ENCODE measurements around the gene PTGR3. TPM values are rescaled to one million over a fixed set of nuclear protein-coding genes. Genes with fewer than 3 reads are reported as not detected.

Gene PTGR3
- total RNA-seq, 2 experiments from 2014 or later, result 14.4 to 23.3 TPM

DNA sequence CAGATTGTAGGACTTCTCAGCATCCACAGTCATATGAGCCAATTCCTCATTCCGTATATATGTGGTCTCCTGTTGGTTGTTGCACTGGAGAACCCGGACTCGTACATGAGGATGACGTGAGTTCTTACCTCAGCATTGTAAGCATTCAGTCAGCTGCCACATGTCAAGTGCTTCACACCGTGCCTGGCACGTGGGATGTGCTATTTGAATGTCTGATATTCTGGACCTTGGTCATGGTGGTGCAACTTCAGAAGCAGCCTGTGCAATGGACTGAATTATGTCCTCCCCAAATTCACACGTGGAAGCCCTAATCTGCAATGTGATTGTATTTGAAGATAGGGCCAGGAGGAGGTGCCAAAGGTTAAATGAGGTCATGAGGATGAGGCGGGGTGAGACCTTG, 32.1 kb downstream of the PTGR3 start:
- intact Hi-C loops (cut with DNase I, micrococcal nuclease), result no loop called here
- peaks cover 2% of the 10 kb centered on the region for H3K4me1 Mint-ChIP-seq
- no peak overlapping the region for H3K27ac Mint-ChIP-seq
- H3K9me3 Mint-ChIP-seq (ENCODE audit: low read depth), result peaks cover 1% of the 10 kb centered on the region
- no peak for DNase-seq
- H3K36me3 Mint-ChIP-seq (ENCODE audit: low read depth), result no peaks in the 10 kb centered on the region
- CTCF ChIA-PET, result interaction anchor here (0.6 to 0.7 kb wide), 2 partner anchors 57 to 106 kb away, joined by 3 to 4 read pairs; no protein-coding TSS in a partner anchor
- no peak for ATAC-seq
- POLR2A ChIA-PET, result no interaction called here
- H3K27me3 Mint-ChIP-seq, result no peaks in the 10 kb centered on the region
- H3K4me3 Mint-ChIP-seq, result no peak overlapping the region

DNA sequence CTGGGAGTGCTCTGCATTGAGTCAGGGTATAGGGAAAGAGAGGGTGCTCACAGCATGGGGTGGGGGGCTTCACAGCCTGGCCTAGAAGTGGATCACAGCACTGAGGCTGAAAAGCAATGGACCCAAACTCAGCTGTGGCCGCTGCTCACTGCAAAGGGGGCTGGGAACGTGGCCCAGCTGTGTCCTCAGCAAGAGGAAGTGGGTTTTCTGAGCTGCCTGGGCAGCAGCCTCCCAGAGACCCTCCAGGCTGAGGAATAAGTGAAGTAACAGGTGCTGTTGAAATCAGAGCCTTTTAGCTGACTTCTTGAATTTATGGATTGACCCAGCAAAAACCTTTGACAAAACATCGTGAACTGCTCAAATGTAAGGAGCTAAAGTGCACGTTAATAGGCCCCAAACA, 35.2 kb downstream of the PTGR3 start:
- no peak overlapping the region for H3K27ac Mint-ChIP-seq
- no peak for DNase-seq
- CTCF ChIA-PET, result interaction anchor here (0.7 kb wide), 1 partner anchor 167 kb away, joined by 3 read pairs; no protein-coding TSS in a partner anchor
- H3K27me3 Mint-ChIP-seq, result no peaks in the 10 kb centered on the region
- POLR2A ChIA-PET, result no interaction called here
- no peaks in the 10 kb centered on the region for H3K9me3 Mint-ChIP-seq (ENCODE audit: low read depth)
- no peaks in the 10 kb centered on the region for H3K36me3 Mint-ChIP-seq (ENCODE audit: low read depth)
- peaks cover 2% of the 10 kb centered on the region for H3K4me1 Mint-ChIP-seq
- ATAC-seq, result no peak
- H3K4me3 Mint-ChIP-seq, result no peak overlapping the region
- intact Hi-C loops (cut with DNase I, micrococcal nuclease), result no loop called here

DNA sequence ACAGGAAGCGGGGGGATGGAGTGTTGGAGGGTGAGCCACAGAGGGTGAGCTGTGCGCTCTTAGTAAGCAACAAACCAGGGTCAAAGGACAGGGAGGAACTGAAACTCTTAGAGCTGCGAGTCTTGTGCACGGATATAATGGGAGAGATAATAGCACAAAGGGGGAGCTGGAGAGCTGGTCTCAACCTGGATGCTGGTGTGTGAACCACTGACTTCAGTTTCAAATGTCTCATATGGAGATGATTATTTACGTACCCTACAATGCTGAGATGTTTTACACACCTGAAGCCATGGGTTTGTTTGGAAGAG, 35.9 kb downstream of the PTGR3 start:
- intact Hi-C loops (cut with DNase I, micrococcal nuclease), result no loop called here
- Mint-ChIP-seq H3K4me3 (no peak overlapping the region), H3K27ac (no peak overlapping the region), H3K36me3 (ENCODE audit: low read depth) (no peaks in the 10 kb centered on the region), H3K27me3 (no peaks in the 10 kb centered on the region), H3K4me1 (peaks cover 2% of the 10 kb centered on the region), H3K9me3 (ENCODE audit: low read depth) (no peaks in the 10 kb centered on the region)
- ATAC-seq (no peak), DNase-seq (no peak)
- ChIA-PET POLR2A (no interaction called here), CTCF (no interaction called here)

DNA sequence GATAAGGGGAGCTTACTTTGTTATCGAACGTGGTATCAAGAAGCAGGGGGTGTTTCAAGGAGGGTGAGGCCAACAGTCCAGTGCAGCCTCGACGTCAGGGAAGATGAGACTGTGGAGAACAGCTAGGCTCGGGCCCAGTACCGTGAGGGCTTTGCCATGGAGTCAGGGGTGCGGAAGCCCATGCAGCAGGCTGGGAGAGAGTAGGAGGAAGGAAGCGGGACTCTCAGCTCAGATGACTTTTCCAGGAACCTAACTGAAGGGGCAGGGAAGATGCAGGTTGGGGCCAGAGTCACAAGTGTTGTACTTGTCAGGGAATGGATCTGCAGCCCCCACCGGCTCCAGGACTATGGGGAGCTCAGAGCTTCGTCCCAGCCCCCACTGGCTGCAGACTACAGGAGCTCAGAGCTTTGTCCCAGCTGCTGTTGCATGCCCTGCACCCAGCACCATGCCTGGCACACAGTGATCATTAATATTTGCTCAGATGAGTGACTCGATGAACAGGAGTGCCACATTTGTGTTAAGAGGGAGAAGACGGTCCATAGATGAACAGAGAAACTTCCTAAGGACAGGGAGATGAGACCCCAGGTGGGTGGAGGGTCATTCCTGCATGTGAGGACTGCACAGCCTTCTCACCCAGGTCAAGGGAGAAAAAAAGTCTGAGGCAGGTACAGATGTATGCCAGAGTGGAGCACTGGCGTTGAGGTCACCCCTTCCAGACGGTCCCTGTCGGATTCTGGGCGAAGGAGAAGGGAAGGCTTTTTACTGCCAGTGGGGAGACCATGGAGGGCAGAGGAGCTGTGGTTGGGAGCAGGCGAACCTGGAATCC, 36.4 kb downstream of the PTGR3 start:
- no peaks in the 10 kb centered on the region for H3K9me3 Mint-ChIP-seq (ENCODE audit: low read depth)
- CTCF ChIA-PET, result no interaction called here
- ATAC-seq, result no peak
- no peaks in the 10 kb centered on the region for H3K36me3 Mint-ChIP-seq (ENCODE audit: low read depth)
- H3K4me3 Mint-ChIP-seq, result no peak overlapping the region
- intact Hi-C loops (cut with DNase I, micrococcal nuclease), result no loop called here
- H3K4me1 Mint-ChIP-seq, result peaks cover 2% of the 10 kb centered on the region
- POLR2A ChIA-PET, result no interaction called here
- no peaks in the 10 kb centered on the region for H3K27me3 Mint-ChIP-seq
- DNase-seq, result no peak
- no peak overlapping the region for H3K27ac Mint-ChIP-seq

DNA sequence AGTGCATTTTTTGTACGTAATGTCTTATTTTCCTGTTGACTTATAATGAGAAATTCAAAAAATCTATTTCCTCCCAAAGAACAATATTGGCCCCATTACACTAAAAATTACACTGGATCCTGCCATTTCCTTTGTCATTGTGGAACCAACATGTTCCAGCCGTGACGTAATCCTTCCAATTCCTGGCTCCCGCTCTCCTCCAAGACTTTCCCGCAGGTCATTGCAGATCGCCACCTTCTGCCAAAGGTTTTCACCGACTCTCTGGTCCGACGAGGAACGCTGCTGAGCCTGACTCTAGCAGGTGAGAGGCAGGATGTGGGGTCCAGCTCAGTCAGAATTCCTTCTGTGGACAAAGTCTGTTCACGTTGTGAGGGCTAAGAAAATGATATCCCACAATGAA, 38.0 kb downstream of the PTGR3 start:
- Mint-ChIP-seq H3K27ac (no peak overlapping the region), H3K4me1 (peaks cover 2% of the 10 kb centered on the region), H3K9me3 (ENCODE audit: low read depth) (no peaks in the 10 kb centered on the region), H3K36me3 (ENCODE audit: low read depth) (no peaks in the 10 kb centered on the region), H3K27me3 (peaks cover 7% of the 10 kb centered on the region), H3K4me3 (no peak overlapping the region)
- intact Hi-C loops (cut with DNase I, micrococcal nuclease), result no loop called here
- DNase-seq (no peak), ATAC-seq (no peak)
- ChIA-PET POLR2A (no interaction called here), CTCF (no interaction called here)

DNA sequence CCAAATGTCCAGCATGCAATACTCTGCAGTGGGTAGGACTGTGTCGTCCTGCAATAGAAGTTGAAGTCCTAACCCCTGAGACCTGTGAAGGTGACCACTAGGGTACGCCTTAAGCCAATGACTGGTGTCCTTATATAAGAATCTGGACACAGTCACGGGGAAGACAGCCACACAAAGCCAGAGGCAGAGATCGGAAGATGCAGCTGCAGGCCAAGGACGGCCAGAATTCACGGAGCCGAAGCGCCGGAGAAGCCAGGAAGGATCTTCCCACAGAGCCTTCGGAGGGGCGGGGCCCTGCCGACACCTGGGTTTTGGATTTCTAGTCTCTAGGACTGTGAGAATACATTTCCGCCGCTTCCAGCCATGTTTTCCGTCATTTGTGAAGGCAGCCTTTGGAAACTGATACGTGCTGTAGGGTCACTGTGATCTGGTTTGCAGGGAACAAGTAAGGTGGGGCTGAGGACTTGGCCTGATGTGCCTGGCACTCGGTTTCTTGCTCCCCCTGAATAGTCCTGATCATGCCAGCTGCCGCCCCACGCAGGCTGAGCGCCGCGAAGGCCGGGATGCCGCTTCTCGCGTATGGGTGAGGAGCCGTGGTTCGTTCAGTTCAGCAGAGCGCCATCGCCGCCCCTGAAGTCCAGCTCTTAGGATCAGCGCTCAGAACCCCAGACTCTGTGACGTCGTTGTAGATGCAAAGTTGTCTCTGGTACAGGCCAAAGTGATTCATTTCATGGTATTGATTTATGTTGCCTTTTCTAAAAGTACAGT, 38.7 kb downstream of the PTGR3 start:
- H3K9me3 Mint-ChIP-seq (ENCODE audit: low read depth), result no peaks in the 10 kb centered on the region
- no peak overlapping the region for H3K4me3 Mint-ChIP-seq
- H3K36me3 Mint-ChIP-seq (ENCODE audit: low read depth), result no peaks in the 10 kb centered on the region
- POLR2A ChIA-PET, result no interaction called here
- H3K4me1 Mint-ChIP-seq, result peaks cover 2% of the 10 kb centered on the region
- CTCF ChIA-PET, result interaction anchor here (0.8 kb wide), 1 partner anchor 109 kb away, joined by 3 read pairs; no protein-coding TSS in a partner anchor
- peaks cover 7% of the 10 kb centered on the region for H3K27me3 Mint-ChIP-seq
- ATAC-seq, result no peak
- intact Hi-C loops (cut with DNase I, micrococcal nuclease), result no loop called here
- H3K27ac Mint-ChIP-seq, result no peak overlapping the region
- DNase-seq, result no peak

DNA sequence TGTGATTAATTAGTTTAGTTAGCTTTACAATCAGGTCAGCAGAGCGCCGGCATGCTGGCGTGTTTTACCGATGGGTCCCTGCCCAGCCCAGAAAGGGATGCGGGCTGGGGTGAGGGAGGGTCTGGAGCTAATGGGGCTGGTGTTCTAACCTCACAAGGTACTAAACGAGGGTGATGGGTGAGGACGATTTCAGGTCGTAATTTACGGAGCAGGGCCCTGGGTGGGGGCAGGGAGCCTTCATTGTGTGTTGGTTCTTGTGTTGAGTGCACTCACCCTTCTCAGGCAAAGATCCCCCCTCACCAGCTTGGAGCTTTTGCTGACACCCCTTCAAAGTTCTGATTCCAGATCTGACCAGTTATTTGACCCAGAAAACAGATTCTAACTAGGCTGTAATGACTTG, 39.5 kb downstream of the PTGR3 start:
- no peak for ATAC-seq
- intact Hi-C loops (cut with DNase I, micrococcal nuclease), result no loop called here

DNA sequence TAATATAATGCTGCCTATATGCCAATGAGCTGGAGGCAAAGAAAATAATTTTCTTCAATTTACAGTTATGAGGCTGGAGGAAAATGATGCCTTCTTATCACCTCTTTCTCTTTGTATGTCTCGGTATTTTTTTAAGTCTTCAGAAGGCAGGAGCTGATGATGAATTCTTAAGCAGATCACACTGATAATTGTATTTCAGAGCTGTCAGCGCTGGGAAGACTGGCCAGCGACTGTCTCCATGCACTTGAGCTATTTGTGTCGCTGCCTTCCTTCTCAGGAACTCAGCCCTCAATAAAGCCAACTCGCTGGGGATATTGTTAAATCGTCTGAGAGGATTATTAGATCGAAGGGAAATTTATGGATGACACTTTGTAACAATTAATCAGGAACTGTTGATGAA, 40.3 kb downstream of the PTGR3 start:
- ATAC-seq (no peak), DNase-seq (no peak)
- CTCF ChIA-PET, result no interaction called here
- H3K9me3 Mint-ChIP-seq (ENCODE audit: low read depth), result no peaks in the 10 kb centered on the region
- intact Hi-C loops (cut with DNase I, micrococcal nuclease), result no loop called here
- H3K36me3 Mint-ChIP-seq (ENCODE audit: low read depth), result no peaks in the 10 kb centered on the region
- H3K27ac Mint-ChIP-seq, result no peak overlapping the region
- H3K4me1 Mint-ChIP-seq, result peaks cover 2% of the 10 kb centered on the region
- no peak overlapping the region for H3K4me3 Mint-ChIP-seq
- POLR2A ChIA-PET, result no interaction called here
- peaks cover 7% of the 10 kb centered on the region for H3K27me3 Mint-ChIP-seq

More for the DNA sequence above, 39.5 kb downstream of the PTGR3 start:
- Mint-ChIP-seq H3K27ac (no peak overlapping the region), H3K4me3 (no peak overlapping the region), H3K27me3 (peaks cover 7% of the 10 kb centered on the region), H3K9me3 (ENCODE audit: low read depth) (no peaks in the 10 kb centered on the region), H3K4me1 (peaks cover 2% of the 10 kb centered on the region), H3K36me3 (ENCODE audit: low read depth) (no peaks in the 10 kb centered on the region)
- no peak for DNase-seq
- ChIA-PET POLR2A (no interaction called here), CTCF (no interaction called here)

DNA sequence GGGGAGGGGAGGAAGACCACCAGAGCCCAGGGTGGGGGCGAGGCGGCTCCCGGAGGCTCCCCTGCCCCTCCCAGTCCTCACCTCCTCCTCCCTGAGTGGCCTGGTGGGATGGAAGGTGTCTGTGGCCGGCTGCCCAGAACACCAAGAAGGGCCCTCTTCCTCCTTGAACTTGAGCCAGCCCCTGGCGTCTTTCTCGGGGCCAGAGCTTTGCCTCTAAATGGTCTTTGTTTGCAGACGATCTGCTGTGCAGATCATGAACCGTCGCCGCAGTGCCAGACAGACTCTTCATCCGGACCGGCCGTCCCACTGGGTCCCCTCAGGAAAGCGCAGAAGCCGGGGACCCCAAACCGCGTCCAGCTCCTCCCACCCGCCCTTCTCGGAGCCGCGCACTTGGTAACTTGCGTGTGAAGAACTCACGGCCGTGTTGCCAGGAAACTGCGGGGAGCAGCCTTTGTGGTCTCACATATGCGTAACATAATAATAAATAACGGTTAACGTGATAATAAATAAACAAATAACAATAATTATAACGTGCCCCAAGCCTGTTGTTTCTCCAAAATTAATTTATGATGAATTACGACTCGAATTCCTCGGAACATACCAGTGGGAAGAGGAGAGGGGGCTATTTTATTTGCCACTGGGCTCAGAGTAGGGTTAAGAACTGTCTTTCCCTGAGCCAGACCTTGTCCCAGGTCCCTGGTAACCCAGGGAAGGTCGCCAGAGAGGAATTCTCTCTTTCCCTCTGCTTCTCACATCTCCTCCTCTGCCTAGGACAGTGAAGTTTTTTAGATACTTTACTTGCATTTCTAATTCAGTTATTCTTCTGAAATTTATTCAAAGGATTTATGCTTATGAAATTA, 41.0 kb downstream of the PTGR3 start:
- H3K36me3 Mint-ChIP-seq (ENCODE audit: low read depth), result no peaks in the 10 kb centered on the region
- CTCF ChIA-PET, result no interaction called here
- ATAC-seq (no peak), DNase-seq (no peak)
- peaks cover 7% of the 10 kb centered on the region for H3K27me3 Mint-ChIP-seq
- no peaks in the 10 kb centered on the region for H3K9me3 Mint-ChIP-seq (ENCODE audit: low read depth)
- POLR2A ChIA-PET, result no interaction called here
- no peak overlapping the region for H3K27ac Mint-ChIP-seq
- intact Hi-C loops (cut with DNase I, micrococcal nuclease), result no loop called here
- H3K4me1 Mint-ChIP-seq, result peaks cover 2% of the 10 kb centered on the region
- no peak overlapping the region for H3K4me3 Mint-ChIP-seq

DNA sequence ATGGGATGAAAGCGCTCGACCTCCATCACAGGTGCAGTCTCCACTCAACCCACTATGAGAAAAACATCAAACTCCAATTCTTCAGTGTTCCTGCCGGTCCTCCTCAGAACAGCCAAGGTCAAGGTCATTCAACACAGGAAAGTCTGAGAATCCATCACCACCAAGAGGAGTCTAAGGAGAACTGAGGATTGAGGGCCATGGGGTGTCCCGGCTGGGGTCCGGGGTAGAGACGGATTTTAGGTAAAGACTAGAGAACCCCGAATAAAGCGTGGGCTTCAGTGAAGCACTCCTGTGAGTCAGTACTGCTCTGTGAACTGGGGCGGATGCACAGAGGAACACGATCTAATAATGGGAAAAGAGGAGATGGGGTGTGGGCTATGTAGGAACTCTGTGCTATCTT, 41.8 kb downstream of the PTGR3 start:
- CTCF ChIA-PET, result no interaction called here
- no peaks in the 10 kb centered on the region for H3K4me1 Mint-ChIP-seq
- H3K4me3 Mint-ChIP-seq, result no peak overlapping the region
- H3K27ac Mint-ChIP-seq, result no peak overlapping the region
- ATAC-seq (no peak), DNase-seq (no peak)
- POLR2A ChIA-PET, result no interaction called here
- H3K36me3 Mint-ChIP-seq (ENCODE audit: low read depth), result no peaks in the 10 kb centered on the region
- H3K27me3 Mint-ChIP-seq, result peaks cover 7% of the 10 kb centered on the region
- intact Hi-C loops (cut with DNase I, micrococcal nuclease), result no loop called here
- H3K9me3 Mint-ChIP-seq (ENCODE audit: low read depth), result no peaks in the 10 kb centered on the region

DNA sequence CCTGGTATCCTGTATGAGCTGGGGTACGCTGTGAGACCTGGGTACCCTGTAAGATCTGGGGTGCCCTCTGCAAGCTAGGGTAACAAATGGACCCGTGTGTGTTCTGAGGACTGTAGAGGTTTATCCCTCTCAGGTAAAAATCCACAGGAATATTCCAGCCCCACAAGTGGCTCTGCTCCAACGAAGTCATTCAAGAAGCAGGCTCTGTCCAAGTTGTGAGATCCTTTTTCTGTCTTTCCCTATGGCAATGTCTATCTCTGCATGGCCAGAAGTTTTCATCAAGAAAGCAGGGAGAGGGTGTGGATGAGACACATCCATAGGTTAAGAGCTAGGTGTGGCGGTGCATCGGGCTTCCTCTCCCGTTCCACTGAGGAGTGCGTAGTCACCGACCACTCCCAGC, 43.0 kb downstream of the PTGR3 start:
- DNase-seq (no peak), ATAC-seq (no peak)
- POLR2A ChIA-PET, result no interaction called here
- Mint-ChIP-seq H3K9me3 (ENCODE audit: low read depth) (no peaks in the 10 kb centered on the region), H3K4me1 (peaks cover 6% of the 10 kb centered on the region), H3K36me3 (ENCODE audit: low read depth) (no peaks in the 10 kb centered on the region), H3K27ac (no peak overlapping the region), H3K27me3 (peaks cover 7% of the 10 kb centered on the region), H3K4me3 (no peak overlapping the region)
- CTCF ChIA-PET, result no interaction called here
- intact Hi-C loops (cut with DNase I, micrococcal nuclease), result no loop called here

DNA sequence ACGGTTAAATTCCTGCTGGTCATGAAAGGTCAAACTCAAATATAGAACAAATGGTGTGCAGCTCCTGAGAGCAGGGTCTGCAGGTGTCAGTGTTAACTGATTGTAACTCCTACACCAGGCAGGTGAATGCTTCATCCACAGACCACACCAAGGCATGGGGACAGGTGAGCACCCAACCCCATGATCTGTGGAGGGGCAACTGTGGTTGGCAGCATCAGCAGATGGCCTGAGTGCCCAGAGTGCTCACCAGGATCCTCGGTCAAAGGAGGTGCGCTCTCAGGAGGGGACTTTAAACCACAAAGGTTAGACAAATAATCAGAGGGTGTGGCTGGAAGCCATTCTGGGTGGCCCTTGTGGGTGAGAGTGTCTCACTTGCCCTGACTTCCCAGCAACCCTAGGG, 44.5 kb downstream of the PTGR3 start:
- H3K36me3 Mint-ChIP-seq (ENCODE audit: low read depth), result no peaks in the 10 kb centered on the region

More for the DNA sequence above, 44.5 kb downstream of the PTGR3 start:
- CTCF ChIA-PET, result no interaction called here
- no peak overlapping the region for H3K4me3 Mint-ChIP-seq
- H3K4me1 Mint-ChIP-seq, result peaks cover 6% of the 10 kb centered on the region
- no peak for ATAC-seq
- intact Hi-C loops (cut with DNase I, micrococcal nuclease), result no loop called here
- no peak overlapping the region for H3K27ac Mint-ChIP-seq
- H3K9me3 Mint-ChIP-seq (ENCODE audit: low read depth), result no peaks in the 10 kb centered on the region
- no peak for DNase-seq
- POLR2A ChIA-PET, result no interaction called here
- peaks cover 7% of the 10 kb centered on the region for H3K27me3 Mint-ChIP-seq

Measured in activated CD4-positive, alpha-beta T cell treated with anti-CD3 and anti-CD28 coated beads for 36 hours (primary cell).